Left ventricle myocardium inferior (tissue), 1 donor: Measurements from ENCODE around the gene FRMD4A. TPM values are rescaled to one million over a fixed set of nuclear protein-coding genes. Genes with fewer than 3 reads are reported as not detected.

Experiments
- DNase-seq: peaks from one replicate; pipeline ENCODE4 v3.0.0-alpha.2; 2020
- H3K27ac ChIP-seq: fragments of 200-600 bp; replicated peaks from 2 replicates; pipeline ENCODE4 v1.8.0; 2021
- H3K27me3 ChIP-seq: fragments of 200-600 bp; 2 replicates; pipeline ENCODE4 v1.8.0; 2021; ENCODE audit warnings: low read depth
- H3K36me3 ChIP-seq: fragments of 200-600 bp; 2 replicates; pipeline ENCODE4 v1.8.0; 2021
- H3K4me1 ChIP-seq: fragments of 200-600 bp; 2 replicates; pipeline ENCODE4 v1.8.0; 2021
- H3K4me3 ChIP-seq: fragments of 200-600 bp; 2 replicates; pipeline ENCODE4 v1.8.0; 2021; ENCODE audit warnings: mild to moderate bottlenecking, moderate library complexity
- H3K9me3 ChIP-seq: fragments of 200-600 bp; replicated peaks from 2 replicates; pipeline ENCODE4 v1.8.0; 2021
- CTCF ChIP-seq: fragments of 200-600 bp; IDR thresholded peaks from 2 replicates; pipeline ENCODE4 v1.8.0; 2021; ENCODE audit warnings: antibody characterized with exemption, mild to moderate bottlenecking, borderline replicate concordance
- intact Hi-C: fragments of 100-400 bp; cut with micrococcal nuclease; formaldehyde crosslinking; loops from one replicate; pipeline ENCODE4 v1.11.0; 2022
- total RNA-seq: library from RNA; stranded (reverse); fragmentation: NEBNext Ultra II Directional; extraction: Animal tissue kit (Norgen Biotek cat#: 25700); gene quantifications from one replicate; pipeline ENCODE4 v1.2.1, GENCODE V29; 2021
- donor health status: DM: no; HTN: yes; CAD: no; lungs with severe emphysema.

The FRMD4A gene
- total RNA-seq, 1 donor from 2014 or later, result 26.1 TPM

- no peak for DNase-seq
- peaks cover 13% of the 10 kb centered on the region for H3K4me1 ChIP-seq
- no peak overlapping the region for H3K4me3 ChIP-seq
- H3K27ac ChIP-seq, result no peak overlapping the region
- H3K27me3 ChIP-seq, result no peaks in the 10 kb centered on the region
- no peak for TF ChIP-seq CTCF
- no peaks in the 10 kb centered on the region for H3K9me3 ChIP-seq
- intact Hi-C loops, result loop anchor here (5.0 kb wide), 1 partner anchor 302 kb away; no protein-coding TSS in a partner anchor
- no peaks in the 10 kb centered on the region for H3K36me3 ChIP-seq
Measured at GRCh38 chr10:14089556-14090292, 241.0 kb downstream of the FRMD4A start.

- TF ChIP-seq CTCF, result no peak
- DNase-seq, result no peak
- H3K36me3 ChIP-seq, result no peaks in the 10 kb centered on the region
- no peaks in the 10 kb centered on the region for H3K9me3 ChIP-seq
- H3K27me3 ChIP-seq, result no peaks in the 10 kb centered on the region
- H3K4me3 ChIP-seq, result no peak overlapping the region
- intact Hi-C loops, result no loop called here
- peaks cover 13% of the 10 kb centered on the region for H3K4me1 ChIP-seq
- no peak overlapping the region for H3K27ac ChIP-seq
Measured at GRCh38 chr10:14087566-14087965, 243.2 kb downstream of the FRMD4A start.

GRCh38 chr10:14086596-14086995 is 244.1 kb downstream of the FRMD4A start:
- H3K27me3 ChIP-seq, result no peaks in the 10 kb centered on the region
- no peak for DNase-seq
- TF ChIP-seq CTCF, result no peak
- H3K4me3 ChIP-seq, result no peak overlapping the region
- peaks cover 13% of the 10 kb centered on the region for H3K4me1 ChIP-seq
- intact Hi-C loops, result no loop called here
- no peaks in the 10 kb centered on the region for H3K36me3 ChIP-seq
- H3K9me3 ChIP-seq, result no peaks in the 10 kb centered on the region
- no peak overlapping the region for H3K27ac ChIP-seq

GRCh38 chr10:14084875-14085274 is 245.8 kb downstream of the FRMD4A start:
- no peak for DNase-seq
- no peak for TF ChIP-seq CTCF
- intact Hi-C loops, result no loop called here

GRCh38 chr10:14080795-14081194 is 249.9 kb downstream of the FRMD4A start:
- no peak for TF ChIP-seq CTCF
- no peak for DNase-seq
- intact Hi-C loops, result no loop called here
- H3K4me3 ChIP-seq, result no peak overlapping the region
- no peak overlapping the region for H3K27ac ChIP-seq
- no peaks in the 10 kb centered on the region for H3K4me1 ChIP-seq
- H3K36me3 ChIP-seq, result no peaks in the 10 kb centered on the region
- no peaks in the 10 kb centered on the region for H3K27me3 ChIP-seq
- peaks cover 13% of the 10 kb centered on the region for H3K9me3 ChIP-seq

More at GRCh38 chr10:14084875-14085274, 245.8 kb downstream of the FRMD4A start:
- H3K4me3 ChIP-seq, result no peak overlapping the region
- H3K4me1 ChIP-seq, result peaks cover 11% of the 10 kb centered on the region
- H3K36me3 ChIP-seq, result no peaks in the 10 kb centered on the region
- no peaks in the 10 kb centered on the region for H3K9me3 ChIP-seq
- H3K27me3 ChIP-seq, result no peaks in the 10 kb centered on the region
- H3K27ac ChIP-seq, result no peak overlapping the region
